HG02571 (cell line): ENCODE measurements around the gene CD2AP.
"Not testable (repeated sequence)": the region's sequence is repeated elsewhere in the genome, so short reads cannot be mapped to it uniquely, and the experiment has no call there.

ENCODE experiments used
- ATAC-seq: cut with Tn5 transposase; IDR thresholded peaks from one replicate; pipeline ENCODE4 v1.9.1; 2021; ENCODE audit warnings: mild to moderate bottlenecking, moderate library complexity; ENCODE audit not compliant: unreplicated experiment

CD2AP gene

GRCh38 chr6:47631269-47631772 lies 153.7 kb downstream of the CD2AP start:
- ATAC-seq: no peak

- no peak for ATAC-seq
Observed at GRCh38 chr6:47631797-47632196, 154.2 kb downstream of the CD2AP start.

DNA sequence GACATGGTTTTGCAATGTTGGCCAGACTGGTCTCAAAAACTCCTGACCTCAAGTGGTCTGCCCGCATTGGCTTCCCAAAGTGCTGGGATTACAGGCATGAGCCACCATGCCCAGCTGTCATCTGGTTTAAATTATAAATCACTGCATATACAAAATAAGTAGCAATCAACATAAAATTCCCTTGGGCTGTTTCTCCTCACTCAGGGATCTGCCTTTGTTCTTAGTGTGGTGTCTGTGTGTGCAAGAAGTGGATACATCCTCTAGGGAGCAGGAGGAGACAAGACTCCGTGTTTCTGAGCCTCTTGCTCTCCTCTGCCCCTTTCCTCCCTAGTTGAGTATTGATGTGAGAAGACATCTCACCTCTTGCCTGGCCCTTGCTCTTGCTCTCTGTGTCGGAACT lies 155.6 kb downstream of the CD2AP start:
- no peak for ATAC-seq

- ATAC-seq: no peak
Observed at GRCh38 chr6:47634210-47635047, 156.8 kb downstream of the CD2AP start.

GRCh38 chr6:47646689-47647088 lies 169.1 kb downstream of the CD2AP start:
- ATAC-seq: no peak

DNA sequence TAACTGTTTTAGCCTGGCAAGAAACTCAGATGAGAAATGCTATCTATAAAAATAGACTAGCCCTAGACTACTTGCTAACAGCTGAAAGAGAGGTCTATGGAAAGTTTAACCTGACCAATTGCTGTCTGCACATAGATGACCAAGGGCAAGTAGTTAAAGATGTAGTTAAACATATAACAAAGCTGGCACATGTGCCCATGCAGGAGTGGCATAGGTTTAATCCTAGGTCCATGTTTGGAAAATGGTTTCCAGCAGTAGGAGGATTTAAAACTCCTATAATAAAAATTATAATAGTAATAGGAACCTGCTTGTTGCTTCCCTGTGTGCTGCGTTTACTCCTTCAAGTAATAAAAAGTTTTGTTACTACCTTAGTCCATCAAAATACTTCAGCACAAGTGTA lies 169.6 kb downstream of the CD2AP start:
- no peak for ATAC-seq

DNA sequence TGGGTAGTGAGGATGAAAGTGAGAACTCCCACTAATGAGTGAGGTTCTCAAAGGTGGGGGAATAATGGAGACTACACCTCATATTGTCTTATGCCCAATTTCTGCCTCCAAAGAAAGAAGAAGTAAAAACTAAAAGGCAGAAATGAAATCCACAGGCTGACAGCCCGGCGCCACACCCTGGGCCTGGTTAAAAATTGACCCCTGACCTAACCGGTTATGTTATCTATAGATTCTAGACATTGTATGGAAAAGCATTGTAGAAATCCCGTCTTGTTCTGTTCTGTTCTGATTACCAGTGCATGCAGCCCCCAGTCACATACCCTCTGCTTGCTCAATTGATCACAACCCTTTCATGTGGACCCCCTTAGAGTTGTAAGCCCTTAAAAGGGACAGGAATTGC lies 170.0 kb downstream of the CD2AP start:
- not testable (repeated sequence) for ATAC-seq

DNA sequence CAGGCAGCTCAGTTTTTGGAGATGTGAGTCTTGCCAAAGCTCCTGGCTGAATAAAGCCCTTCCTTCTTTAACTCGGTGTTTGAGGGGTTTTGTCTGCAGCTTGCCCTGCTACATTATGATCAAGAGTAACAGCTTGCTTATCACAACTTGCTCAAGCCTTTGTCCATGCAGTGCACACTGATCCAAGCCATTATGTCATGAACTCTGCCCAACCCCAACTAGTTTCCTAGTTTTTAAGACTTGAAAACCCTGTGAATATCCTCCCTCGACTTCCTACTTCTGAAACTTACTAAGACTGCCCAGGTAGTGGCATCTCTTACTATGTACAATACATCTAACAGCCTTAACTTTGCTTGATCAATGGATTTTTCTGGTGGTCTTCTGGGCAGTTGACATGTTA lies 170.4 kb downstream of the CD2AP start:
- ATAC-seq: no peak

GRCh38 chr6:47650553-47651432 lies 173.2 kb downstream of the CD2AP start:
- ATAC-seq: no peak

DNA sequence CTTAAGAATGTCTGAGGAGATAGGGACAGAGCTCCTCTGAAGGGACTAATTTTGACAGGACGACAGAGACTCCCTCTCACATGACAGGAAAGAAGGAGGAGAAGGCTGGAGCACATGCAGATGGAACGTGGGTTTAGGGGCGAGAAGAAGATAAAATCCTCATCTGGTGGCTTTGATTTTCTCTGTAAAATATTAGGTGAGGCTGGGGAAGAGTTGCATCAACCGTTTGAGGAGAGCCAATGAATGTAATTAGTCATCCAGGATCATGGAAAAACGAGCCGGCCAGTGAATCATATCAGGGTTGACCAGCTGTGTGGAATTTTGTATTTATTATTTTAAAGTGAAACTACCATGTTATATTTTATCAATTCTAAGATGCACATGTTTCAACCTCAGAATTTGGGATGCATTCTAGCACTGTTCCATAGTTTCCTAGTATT lies 173.9 kb downstream of the CD2AP start:
- no peak for ATAC-seq

- ATAC-seq: no peak
Observed at GRCh38 chr6:47653706-47654105, 176.1 kb downstream of the CD2AP start.

- no peak for ATAC-seq
Observed at GRCh38 chr6:47654255-47654654, 176.7 kb downstream of the CD2AP start.

- ATAC-seq: no peak
Observed at GRCh38 chr6:47655719-47656595, 178.4 kb downstream of the CD2AP start.

GRCh38 chr6:47661960-47662359 lies 184.4 kb downstream of the CD2AP start:
- ATAC-seq: no peak

GRCh38 chr6:47663462-47664216 lies 186.1 kb downstream of the CD2AP start:
- no peak for ATAC-seq

DNA sequence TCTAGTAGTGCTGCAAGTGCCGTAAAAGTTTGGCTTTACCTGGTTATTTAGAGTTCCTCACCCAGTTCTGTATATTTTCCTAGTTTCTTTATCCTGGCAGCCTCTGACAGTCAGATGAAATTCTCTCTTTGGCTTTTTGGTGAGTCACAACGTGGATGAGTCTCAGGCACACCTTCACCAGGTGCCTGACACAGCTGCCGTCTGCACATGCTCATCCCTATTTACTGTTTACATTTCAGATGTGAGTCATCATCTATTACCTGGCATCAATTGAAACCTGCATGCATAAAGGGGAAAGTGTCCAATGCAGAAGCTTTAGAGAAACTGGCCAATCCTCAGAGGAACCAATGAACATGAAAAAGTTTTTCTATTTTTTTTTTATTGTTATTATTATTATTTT lies 187.5 kb downstream of the CD2AP start:
- no peak for ATAC-seq

- ATAC-seq: no peak
Observed at GRCh38 chr6:47669684-47670513, 192.3 kb downstream of the CD2AP start.

DNA sequence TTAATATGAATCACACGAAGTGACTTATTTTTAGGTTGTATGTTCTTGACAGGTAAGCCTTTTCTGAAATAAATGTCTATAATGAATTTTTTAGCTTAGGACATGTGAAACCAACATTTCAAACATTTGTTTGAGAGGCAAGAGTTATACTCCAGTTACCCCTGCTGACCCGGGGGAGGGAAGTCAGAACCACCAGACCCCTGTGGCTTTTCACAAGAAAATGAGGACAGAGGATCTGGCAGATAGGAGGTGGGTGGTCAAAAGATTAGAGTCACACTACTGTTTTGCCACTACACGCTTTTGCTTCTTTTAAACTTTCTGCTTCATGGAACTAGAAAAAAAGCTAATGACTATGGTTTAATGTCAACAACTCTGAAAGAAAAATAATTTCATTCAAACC lies 193.3 kb downstream of the CD2AP start:
- no peak for ATAC-seq

GRCh38 chr6:47671777-47672176 lies 194.2 kb downstream of the CD2AP start:
- no peak for ATAC-seq
